Suprapubic skin (tissue), 3 donors: ENCODE results near the gene DIO3.

Experiments
- CTCF ChIP-seq, 2 donors: fragments of 200-600 bp in 1 of 2; fragments of 450-650 bp in 1 of 2; sonication (generic) in 1 of 2; IDR thresholded peaks; one replicate each; pipeline ENCODE4 v1.5.1; 2016 to 2019; ENCODE audit warnings: antibody characterized with exemption in 2 of 2, mild to moderate bottlenecking in 1 of 2, moderate library complexity in 1 of 2
- POLR2A ChIP-seq, 2 donors: fragments of 450-650 bp; IDR thresholded peaks; one replicate each; pipeline ENCODE4 v1.6.1; 2017; ENCODE audit warnings: antibody characterized with exemption in 2 of 2, mild to moderate bottlenecking in 2 of 2, moderate library complexity in 2 of 2

- TF ChIP-seq CTCF (IDR thresholded peaks at IDR 0.05): no peak
- TF ChIP-seq POLR2A (IDR thresholded peaks at IDR 0.05): no peak
Observed at GRCh38 chr14:101518611-101519473, 42.5 kb upstream of the DIO3 start.
